Naive thymus-derived CD4-positive, alpha-beta T cell (primary cell): Measurements from ENCODE around the gene SNRNP200. TPM values are rescaled to one million over a fixed set of nuclear protein-coding genes. Genes with fewer than 3 reads are reported as not detected.

ENCODE experiments used
- ATAC-seq: fragments of 150-1000 bp; cut with Tn5 transposase; 2 replicates; pipeline ENCODE4 v1.10.0; 2021; ENCODE audit warnings: mild to moderate bottlenecking, moderate library complexity
- CTCF ChIA-PET: fragments of 350-600 bp; sonication (Branson Sonifier 250); formaldehyde crosslinking; loops from one replicate; lab custom pipeline; 2021; ENCODE audit warnings: antibody characterized with exemption; lab: Charles Lee
- POLR2A ChIA-PET: fragments of 350-600 bp; sonication (Branson Sonifier 250); formaldehyde crosslinking; loops from one replicate; lab custom pipeline; 2021; ENCODE audit warnings: antibody characterized with exemption, inconsistent platforms; lab: Charles Lee
- DNase-seq, 9 donors: peaks; one replicate each; pipeline versions ENCODE4 v3.0.0 to v3.0.0-alpha.2; 2020 to 2022; ENCODE audit warnings: mixed read lengths in 1 of 9
- H3K27ac ChIP-seq: one replicate; pipeline ENCODE4 v1.7.0; 2013; ENCODE audit warnings: mild to moderate bottlenecking, low read depth, low read length, moderate library complexity
- H3K27me3 ChIP-seq, 2 donors: one replicate each; pipeline ENCODE4 v1.7.0; 2013; ENCODE audit warnings: low read length in 2 of 2, mild to moderate bottlenecking in 2 of 2, moderate library complexity in 2 of 2; ENCODE audit not compliant: control insufficient read depth in 2 of 2, insufficient read depth in 2 of 2
- H3K36me3 ChIP-seq, 3 experiments: 1 replicate in 2 of 3; 2 replicates in 1 of 3; pipeline ENCODE4 v1.7.0; 2013; ENCODE audit warnings: low read length in 3 of 3, mild to moderate bottlenecking in 3 of 3, moderate library complexity in 1 of 3; ENCODE audit not compliant: insufficient read depth in 3 of 3, control insufficient read depth in 2 of 3
- H3K4me1 ChIP-seq, 2 donors: one replicate each; pipeline ENCODE4 v1.7.0; 2013; ENCODE audit warnings: low read length in 2 of 2, mild to moderate bottlenecking in 2 of 2, moderate library complexity in 1 of 2; ENCODE audit not compliant: control insufficient read depth in 2 of 2, insufficient read depth in 2 of 2
- H3K4me3 ChIP-seq: 2 replicates; pipeline ENCODE4 v1.7.0; 2013; ENCODE audit warnings: mild to moderate bottlenecking, low read length
- H3K9me3 ChIP-seq, 3 experiments: 1 replicate in 2 of 3; 2 replicates in 1 of 3; pipeline ENCODE4 v1.7.0; 2013; ENCODE audit warnings: low read length in 3 of 3; ENCODE audit not compliant: control insufficient read depth in 2 of 3
- H3K27ac Mint-ChIP-seq, 9 donors: one replicate each; pipeline ENCODE4 v1.8.0; 2020 to 2022; ENCODE audit warnings: mixed read lengths in 9 of 9, mild to moderate bottlenecking in 8 of 9, moderate library complexity in 5 of 9, inconsistent platforms in 2 of 9
- H3K27me3 Mint-ChIP-seq, 5 donors: one replicate each; pipeline ENCODE4 v1.8.0; 2021 to 2022; ENCODE audit warnings: mixed read lengths in 5 of 5, mild to moderate bottlenecking in 1 of 5
- H3K36me3 Mint-ChIP-seq, 5 donors: one replicate each; pipeline ENCODE4 v1.8.0; 2020 to 2022; ENCODE audit warnings: mixed read lengths in 5 of 5, mild to moderate bottlenecking in 3 of 5, inconsistent platforms in 1 of 5
- H3K4me1 Mint-ChIP-seq, 7 donors: one replicate each; pipeline ENCODE4 v1.8.0; 2020 to 2022; ENCODE audit warnings: mixed read lengths in 7 of 7, mild to moderate bottlenecking in 3 of 7, inconsistent platforms in 1 of 7
- H3K4me3 Mint-ChIP-seq, 10 donors: one replicate each; pipeline ENCODE4 v1.8.0; 2020 to 2022; ENCODE audit warnings: mild to moderate bottlenecking in 10 of 10, mixed read lengths in 10 of 10, moderate library complexity in 6 of 10, inconsistent platforms in 2 of 10
- H3K9me3 Mint-ChIP-seq, 11 donors: one replicate each; pipeline ENCODE4 v1.8.0; 2020 to 2022; ENCODE audit warnings: mixed read lengths in 11 of 11, mild to moderate bottlenecking in 4 of 11, inconsistent platforms in 1 of 11, moderate library complexity in 1 of 11
- intact Hi-C, 2 donors: fragments of 100-400 bp; cut with micrococcal nuclease; formaldehyde crosslinking; loops; one replicate each; pipeline ENCODE4 v1.15.1; 2023
- polyA plus RNA-seq, 2 donors: library from polyadenylated mRNA; unstranded; fragments of 300-500 nt; fragmentation: Illumina TruSeq; gene quantifications; one replicate each; pipeline ENCODE4 v1.2.3, GENCODE V29; 2021
- total RNA-seq, 6 experiments: library from RNA in 5 of 6; stranded (reverse) in 5 of 6; gene quantifications; 1 replicate in 5 of 6; 2 replicates in 1 of 6; pipeline ENCODE4 v1.2.3 and lab custom pipeline; 2021 to 2026

Gene SNRNP200
- total and polyA plus RNA-seq, 7 experiments from 2014 or later: 86.6 to 255 (median 171) TPM

DNA sequence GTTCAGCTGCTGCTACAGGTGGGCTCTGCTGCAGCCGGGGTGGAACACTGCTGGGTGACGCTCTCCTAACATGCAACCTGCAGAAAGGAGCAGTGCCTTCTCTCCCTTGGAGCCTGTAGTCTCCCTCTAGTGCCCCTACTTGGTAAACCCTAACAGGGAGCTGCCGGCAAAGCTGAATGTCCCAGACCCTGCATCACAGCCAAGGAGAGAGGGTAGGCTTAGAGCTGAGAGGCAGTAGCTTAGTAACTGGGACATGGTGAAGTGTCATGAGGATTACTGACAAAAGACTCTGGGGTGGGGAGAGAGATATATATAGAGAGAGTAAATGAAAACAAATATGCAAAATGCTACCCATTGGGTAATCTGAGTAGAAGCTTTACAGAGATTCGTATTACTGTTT, 40.1 kb upstream of the SNRNP200 start:
- Histone ChIP-seq H3K27ac (no peak overlapping the region), H3K9me3 (no peaks in the 10 kb centered on the region), H3K4me1 (peaks cover 0 to 56% of the 10 kb centered on the region in 2 donors), H3K4me3 (no peak overlapping the region), H3K36me3 (no peaks in the 10 kb centered on the region), H3K27me3 (no peaks in the 10 kb centered on the region)
- peak overlapping the region in 3 of 9 donors; percentile 23 to 69 (median 55) for H3K27ac Mint-ChIP-seq
- peaks cover 0 to 36% (median 3%) of the 10 kb centered on the region in 7 donors for H3K4me1 Mint-ChIP-seq
- peak overlapping the region in 1 of 10 donors; percentile 43 for H3K4me3 Mint-ChIP-seq
- ATAC-seq (peak; percentile 26), DNase-seq (no peak)
- intact Hi-C loops: no loop called here
- peaks cover 0 to 41% (median 0%) of the 10 kb centered on the region in 5 donors for H3K36me3 Mint-ChIP-seq
- ChIA-PET CTCF (interaction anchor here (1.0 to 1.1 kb wide), 2 partner anchors 12 to 62 kb away, joined by 3 read pairs; no protein-coding TSS in a partner anchor), POLR2A (interaction anchor here (1.0 to 1.5 kb wide), 3 partner anchors 10 to 41 kb away, joined by 4 read pairs; partner anchors contain the start of gene NCAPH)
- H3K27me3 Mint-ChIP-seq: no peaks in the 10 kb centered on the region
- H3K9me3 Mint-ChIP-seq: no peaks in the 10 kb centered on the region

DNA sequence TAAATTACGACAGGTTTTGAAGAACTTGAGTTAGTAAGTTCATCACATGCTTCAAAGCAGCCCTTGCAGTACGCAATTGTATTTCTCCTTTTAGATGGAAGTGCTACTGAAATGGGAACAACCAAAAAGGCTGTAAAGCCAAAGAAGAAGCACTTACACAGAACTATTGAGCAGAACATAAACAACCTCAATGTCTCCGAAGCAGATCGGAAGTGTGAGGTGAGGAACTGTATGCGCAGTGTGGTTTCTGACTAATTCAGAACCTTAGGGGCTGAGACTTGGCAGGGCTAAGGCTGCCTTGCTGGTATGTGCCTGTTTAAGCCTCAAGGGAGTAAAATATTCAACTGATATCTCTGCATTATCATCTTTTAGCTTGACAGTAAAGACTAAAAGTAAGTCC, 38.7 kb upstream of the SNRNP200 start:
- no peak overlapping the region for H3K27ac ChIP-seq
- peaks cover 0 to 56% of the 10 kb centered on the region in 2 donors for H3K4me1 ChIP-seq
- H3K36me3 ChIP-seq: no peaks in the 10 kb centered on the region
- Mint-ChIP-seq H3K9me3 (no peaks in the 10 kb centered on the region), H3K27me3 (no peaks in the 10 kb centered on the region), H3K4me1 (peaks cover 0 to 43% (median 3%) of the 10 kb centered on the region in 7 donors), H3K4me3 (no peak overlapping the region), H3K36me3 (peaks cover 0 to 44% (median 0%) of the 10 kb centered on the region in 5 donors), H3K27ac (peak overlapping the region in 2 of 9 donors; percentile 25 to 58)
- DNase-seq: no peak
- H3K27me3 ChIP-seq: no peaks in the 10 kb centered on the region
- ATAC-seq: peak; percentile 88
- ChIA-PET POLR2A (interaction anchor here (0.8 to 1.5 kb wide), 2 partner anchors 39 to 64 kb away, joined by 3 to 4 read pairs; no protein-coding TSS in a partner anchor), CTCF (interaction anchor here (0.6 kb wide), 1 partner anchor 457 kb away, joined by 3 read pairs; no protein-coding TSS in a partner anchor)
- no peak overlapping the region for H3K4me3 ChIP-seq
- H3K9me3 ChIP-seq: no peaks in the 10 kb centered on the region
- intact Hi-C loops: no loop called here

DNA sequence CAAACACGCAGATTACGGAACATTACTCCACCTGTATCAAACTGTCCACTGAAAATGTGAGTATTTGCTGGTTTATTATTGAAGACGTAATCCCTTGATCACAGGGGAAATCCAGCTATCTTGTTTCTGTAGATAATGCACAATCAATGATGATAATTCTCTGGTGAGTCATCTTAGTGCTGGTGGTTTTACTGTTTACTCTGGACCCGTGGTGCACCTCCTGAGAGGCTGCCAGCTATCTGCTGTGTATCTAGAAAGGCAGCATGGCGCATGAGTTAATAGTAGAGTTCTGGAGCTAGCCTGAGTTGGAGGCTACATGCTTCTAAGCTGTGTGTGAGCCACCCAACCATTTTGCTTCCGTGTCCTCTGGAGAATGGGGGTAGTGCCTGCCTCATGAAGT, 36.7 kb upstream of the SNRNP200 start:
- peaks cover 0 to 56% (median 0%) of the 10 kb centered on the region in 7 donors for H3K4me1 Mint-ChIP-seq
- ATAC-seq (peak; percentile 79), DNase-seq (no peak)
- peaks cover 0 to 56% of the 10 kb centered on the region in 2 donors for H3K4me1 ChIP-seq
- H3K27ac Mint-ChIP-seq: peak overlapping the region in 2 of 9 donors; percentile 22 to 75
- intact Hi-C loops: no loop called here
- H3K36me3 ChIP-seq: no peaks in the 10 kb centered on the region
- CTCF ChIA-PET: interaction anchor here (1.2 kb wide), 1 partner anchor 21 kb away, joined by 3 read pairs; no protein-coding TSS in a partner anchor
- no peaks in the 10 kb centered on the region for H3K27me3 ChIP-seq
- H3K4me3 Mint-ChIP-seq: peak overlapping the region in 1 of 10 donors; percentile 39
- H3K9me3 ChIP-seq: no peaks in the 10 kb centered on the region
- no peaks in the 10 kb centered on the region for H3K27me3 Mint-ChIP-seq
- POLR2A ChIA-PET: no interaction called here
- H3K4me3 ChIP-seq: no peak overlapping the region
- no peaks in the 10 kb centered on the region for H3K9me3 Mint-ChIP-seq
- H3K36me3 Mint-ChIP-seq: peaks cover 0 to 40% (median 0%) of the 10 kb centered on the region in 5 donors
- H3K27ac ChIP-seq: no peak overlapping the region

DNA sequence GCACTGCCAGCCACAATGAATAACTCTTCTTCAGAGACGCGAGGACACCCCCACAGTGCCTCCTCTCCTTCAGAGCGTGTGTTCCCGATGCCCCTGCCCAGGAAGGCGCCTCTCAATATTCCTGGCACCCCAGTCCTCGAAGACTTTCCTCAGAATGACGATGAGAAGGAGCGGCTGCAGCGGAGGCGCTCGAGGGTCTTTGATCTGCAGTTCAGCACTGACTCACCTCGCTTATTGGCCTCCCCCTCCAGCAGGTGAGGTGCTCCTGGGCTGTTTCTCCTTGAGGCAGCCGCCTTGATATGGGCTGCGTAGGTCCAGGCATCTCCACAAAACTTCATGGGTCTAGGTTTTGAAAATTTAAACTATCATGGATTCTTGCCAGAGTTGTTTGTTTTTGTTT, 36.3 kb upstream of the SNRNP200 start:
- peaks cover 0 to 56% of the 10 kb centered on the region in 2 donors for H3K4me1 ChIP-seq
- H3K4me3 ChIP-seq: no peak overlapping the region
- no peaks in the 10 kb centered on the region for H3K27me3 Mint-ChIP-seq
- H3K36me3 ChIP-seq: no peaks in the 10 kb centered on the region
- POLR2A ChIA-PET: interaction anchor here (1.5 kb wide), 1 partner anchor 37 kb away, joined by 5 read pairs; the partner anchor contains the start of gene SNRNP200
- H3K36me3 Mint-ChIP-seq: peaks cover 0 to 38% (median 0%) of the 10 kb centered on the region in 5 donors
- no peaks in the 10 kb centered on the region for H3K9me3 Mint-ChIP-seq
- CTCF ChIA-PET: interaction anchor here (1.2 kb wide), 1 partner anchor 21 kb away, joined by 3 read pairs; no protein-coding TSS in a partner anchor
- no peaks in the 10 kb centered on the region for H3K9me3 ChIP-seq
- ATAC-seq: no peak
- peaks cover 0 to 60% (median 0%) of the 10 kb centered on the region in 7 donors for H3K4me1 Mint-ChIP-seq
- intact Hi-C loops: no loop called here
- peak overlapping the region in 2 of 9 donors; percentile 22 to 75 for H3K27ac Mint-ChIP-seq
- no peaks in the 10 kb centered on the region for H3K27me3 ChIP-seq
- H3K27ac ChIP-seq: no peak overlapping the region
- H3K4me3 Mint-ChIP-seq: no peak overlapping the region
- no peak for DNase-seq

DNA sequence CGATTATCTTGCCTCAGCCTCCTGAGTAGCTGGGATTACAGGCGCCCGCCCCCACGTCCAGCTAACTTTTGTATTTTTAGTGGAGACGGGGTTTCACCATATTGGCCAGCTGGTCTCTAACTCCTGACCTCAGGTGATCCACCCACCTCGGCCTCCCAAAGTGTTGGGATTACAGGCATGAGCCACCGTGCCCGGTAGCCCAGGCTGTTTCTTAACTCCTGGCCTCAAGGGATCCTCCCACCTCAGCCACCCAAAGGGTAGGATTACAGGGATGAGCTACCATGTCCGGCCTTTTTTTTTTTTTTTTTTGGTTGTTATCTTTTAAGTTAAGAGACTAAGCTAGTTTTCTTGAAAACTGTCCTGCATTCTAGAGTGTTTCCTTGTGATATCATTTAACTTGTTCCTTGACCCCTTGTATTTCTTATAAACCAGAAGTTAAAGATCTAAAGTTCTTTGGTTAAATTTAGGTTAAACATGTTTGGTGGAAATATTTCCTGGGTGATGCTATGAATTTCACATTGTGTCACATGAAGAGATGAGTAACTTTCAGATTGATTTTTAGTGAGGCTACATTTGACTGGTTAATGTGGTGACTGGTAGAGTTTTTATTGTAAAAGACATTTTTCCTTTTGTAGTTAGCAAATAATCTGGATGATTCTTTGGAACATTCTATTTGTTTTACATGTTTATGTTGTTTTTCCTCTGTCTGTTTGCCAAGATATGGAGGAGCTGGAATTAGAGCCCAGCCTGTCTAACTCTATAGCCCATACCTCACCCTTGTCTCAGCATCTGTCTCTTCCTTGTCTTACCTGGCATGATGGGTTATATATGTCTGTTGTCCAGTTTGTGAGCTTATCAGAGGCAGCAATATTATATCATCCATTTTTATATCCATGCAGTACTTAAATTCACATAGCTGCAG, 35.4 kb upstream of the SNRNP200 start:
- H3K9me3 ChIP-seq: no peaks in the 10 kb centered on the region
- intact Hi-C loops: no loop called here
- Mint-ChIP-seq H3K4me3 (peak overlapping the region in 1 of 10 donors; percentile 15), H3K27me3 (no peaks in the 10 kb centered on the region), H3K27ac (peak overlapping the region in 1 of 9 donors; percentile 75), H3K4me1 (peaks cover 5 to 65% (median 5%) of the 10 kb centered on the region in 7 donors), H3K36me3 (peaks cover 0 to 33% (median 0%) of the 10 kb centered on the region in 5 donors), H3K9me3 (no peaks in the 10 kb centered on the region)
- H3K36me3 ChIP-seq: no peaks in the 10 kb centered on the region
- H3K27me3 ChIP-seq: no peaks in the 10 kb centered on the region
- H3K4me1 ChIP-seq: peaks cover 0 to 52% of the 10 kb centered on the region in 2 donors
- ChIA-PET POLR2A (interaction anchor here (1.5 kb wide), 1 partner anchor 36 kb away, joined by 5 read pairs; the partner anchor contains the start of gene SNRNP200), CTCF (interaction anchor here (1.2 kb wide), 1 partner anchor 20 kb away, joined by 3 read pairs; no protein-coding TSS in a partner anchor)
- ATAC-seq (no peak), DNase-seq (no peak)
- no peak overlapping the region for H3K4me3 ChIP-seq
- no peak overlapping the region for H3K27ac ChIP-seq

DNA sequence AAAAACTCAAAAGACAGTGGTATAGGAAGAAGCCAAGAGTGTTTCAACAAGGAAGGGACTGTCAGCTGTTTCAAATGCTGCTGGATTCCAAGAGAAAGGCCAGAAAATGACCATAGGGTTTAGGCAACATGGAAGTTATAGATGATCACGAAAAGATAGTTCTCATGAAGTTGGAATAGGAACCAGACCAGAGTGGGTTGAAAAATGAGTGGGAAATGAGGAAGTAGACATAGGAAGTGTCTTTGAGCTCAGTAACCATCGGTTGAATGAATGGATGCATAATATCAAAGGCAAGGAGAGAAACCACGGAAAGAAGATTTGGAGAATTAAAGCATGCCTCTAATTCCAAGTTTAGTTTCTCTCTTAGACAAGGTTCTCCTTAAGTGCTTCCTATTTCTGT, 31.5 kb upstream of the SNRNP200 start:
- H3K27ac ChIP-seq: no peak overlapping the region
- no peak for DNase-seq
- no peaks in the 10 kb centered on the region for H3K9me3 ChIP-seq
- no peak for ATAC-seq
- H3K36me3 ChIP-seq: no peaks in the 10 kb centered on the region
- ChIA-PET CTCF (no interaction called here), POLR2A (interaction anchor here (0.6 to 4.4 kb wide), 4 partner anchors 14 to 415 kb away, joined by 4 to 54 read pairs (median 6); partner anchors contain the start of genes ITPRIPL1 and SNRNP200)
- H3K4me3 ChIP-seq: no peak overlapping the region
- Mint-ChIP-seq H3K36me3 (peaks cover 0 to 21% (median 0%) of the 10 kb centered on the region in 5 donors), H3K4me3 (peak overlapping the region in 5 of 10 donors; percentile 5 to 90 (median 80)), H3K4me1 (peaks cover 18 to 64% (median 25%) of the 10 kb centered on the region in 7 donors), H3K9me3 (no peaks in the 10 kb centered on the region), H3K27me3 (no peaks in the 10 kb centered on the region), H3K27ac (peak overlapping the region in 1 of 9 donors; percentile 84)
- H3K27me3 ChIP-seq: no peaks in the 10 kb centered on the region
- intact Hi-C loops: loop anchor here in 1 of 2 donors (1.0 kb wide), 1 partner anchor 129 kb away; the partner anchor contains the start of gene STARD7
- peaks cover 3 to 27% of the 10 kb centered on the region in 2 donors for H3K4me1 ChIP-seq
